ENCODE data around the gene APPBP2. TPM values are rescaled to one million over a fixed set of nuclear protein-coding genes. Genes with fewer than 3 reads are reported as not detected.
"Not testable (repeated sequence)": the region's sequence is repeated elsewhere in the genome, so short reads cannot be mapped to it uniquely, and the experiment has no call there.

APPBP2 gene
- total RNA-seq, 1 experiment from 2014 or later: 25.3 TPM

DNA sequence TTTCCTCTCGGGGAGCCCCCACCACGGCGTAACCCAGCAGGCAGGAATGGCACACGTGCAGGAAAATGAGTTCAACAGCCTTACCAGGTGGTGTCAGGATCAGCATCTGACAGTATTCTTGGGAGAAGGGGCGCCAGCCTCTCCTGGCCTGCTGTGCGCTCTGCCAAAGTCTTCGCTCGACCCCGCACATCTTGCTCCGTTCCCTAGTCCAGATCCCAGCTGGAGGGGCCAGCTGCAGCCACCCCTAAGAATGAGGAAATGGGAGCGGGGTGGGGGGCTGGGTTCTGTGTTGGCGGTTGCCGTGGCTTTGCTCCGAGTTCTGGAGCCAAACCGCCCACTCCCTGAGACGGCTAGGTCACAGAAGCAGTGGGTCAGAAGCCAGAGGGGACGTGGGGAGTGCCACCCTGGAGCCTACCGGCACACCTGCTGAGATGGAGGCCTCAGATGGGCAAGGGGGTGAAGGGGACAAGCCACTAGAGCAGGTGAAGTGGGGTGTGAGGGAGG is 103.8 kb downstream of the APPBP2 start, which contains the start of gene CHCT1:
Gene CHCT1 (plus strand): TSS at position 328 of the 504 bp plus-strand sequence. CDS start 104 bp downstream, at position 432.
- Histone ChIP-seq H3K36me3 (ENCODE audit: control insufficient read depth, insufficient read depth, low read length) (no peaks in the 10 kb centered on the region), H3K27me3 (replicated peaks; ENCODE audit: control insufficient read depth, insufficient read depth, low read length) (no peaks in the 10 kb centered on the region), H3K4me3 (ENCODE audit: low read depth, low read length) (no peak within 1 kb of the TSS), H3K9me3 (no peaks in the 10 kb centered on the region), H3K4me1 (no peaks in the 10 kb centered on the region)
- H3K27me3 Mint-ChIP-seq (ENCODE audit: insufficient read depth, unreplicated experiment): no peaks in the 10 kb centered on the region
- DNase-seq: no peak
- TF ChIP-seq, protein P1, sequence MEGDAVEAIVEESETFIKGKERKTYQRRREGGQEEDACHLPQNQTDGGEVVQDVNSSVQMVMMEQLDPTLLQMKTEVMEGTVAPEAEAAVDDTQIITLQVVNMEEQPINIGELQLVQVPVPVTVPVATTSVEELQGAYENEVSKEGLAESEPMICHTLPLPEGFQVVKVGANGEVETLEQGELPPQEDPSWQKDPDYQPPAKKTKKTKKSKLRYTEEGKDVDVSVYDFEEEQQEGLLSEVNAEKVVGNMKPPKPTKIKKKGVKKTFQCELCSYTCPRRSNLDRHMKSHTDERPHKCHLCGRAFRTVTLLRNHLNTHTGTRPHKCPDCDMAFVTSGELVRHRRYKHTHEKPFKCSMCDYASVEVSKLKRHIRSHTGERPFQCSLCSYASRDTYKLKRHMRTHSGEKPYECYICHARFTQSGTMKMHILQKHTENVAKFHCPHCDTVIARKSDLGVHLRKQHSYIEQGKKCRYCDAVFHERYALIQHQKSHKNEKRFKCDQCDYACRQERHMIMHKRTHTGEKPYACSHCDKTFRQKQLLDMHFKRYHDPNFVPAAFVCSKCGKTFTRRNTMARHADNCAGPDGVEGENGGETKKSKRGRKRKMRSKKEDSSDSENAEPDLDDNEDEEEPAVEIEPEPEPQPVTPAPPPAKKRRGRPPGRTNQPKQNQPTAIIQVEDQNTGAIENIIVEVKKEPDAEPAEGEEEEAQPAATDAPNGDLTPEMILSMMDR (IDR thresholded peaks at IDR 0.05; ENCODE audit: insufficient read depth in 1 of 2, low read depth in 1 of 2, low read length in 1 of 2, severe bottlenecking in 1 of 2, unreplicated experiment in 1 of 2): no peak
- CTCF ChIA-PET: no interaction called here
- no peaks in the 10 kb centered on the region for H3K9me3 Mint-ChIP-seq (ENCODE audit: unreplicated experiment)
- intact Hi-C loops (cut with micrococcal nuclease; ENCODE audit: unreplicated experiment): loop anchor here (2.0 kb wide), 1 partner anchor 15 kb away; no protein-coding TSS in a partner anchor
- no TSS peak for BruUV-seq (replicated peaks)
- H3K4me1 Mint-ChIP-seq (ENCODE audit: low read depth, unreplicated experiment): no peaks in the 10 kb centered on the region
- H3K36me3 Mint-ChIP-seq (ENCODE audit: insufficient read depth, unreplicated experiment): no peaks in the 10 kb centered on the region
- H3K4me3 Mint-ChIP-seq (ENCODE audit: unreplicated experiment): peak within 1 kb of the TSS; percentile 20
- no peak within 1 kb of the TSS for H3K27ac Mint-ChIP-seq (ENCODE audit: unreplicated experiment)
- POLR2A ChIA-PET: no interaction called here

DNA sequence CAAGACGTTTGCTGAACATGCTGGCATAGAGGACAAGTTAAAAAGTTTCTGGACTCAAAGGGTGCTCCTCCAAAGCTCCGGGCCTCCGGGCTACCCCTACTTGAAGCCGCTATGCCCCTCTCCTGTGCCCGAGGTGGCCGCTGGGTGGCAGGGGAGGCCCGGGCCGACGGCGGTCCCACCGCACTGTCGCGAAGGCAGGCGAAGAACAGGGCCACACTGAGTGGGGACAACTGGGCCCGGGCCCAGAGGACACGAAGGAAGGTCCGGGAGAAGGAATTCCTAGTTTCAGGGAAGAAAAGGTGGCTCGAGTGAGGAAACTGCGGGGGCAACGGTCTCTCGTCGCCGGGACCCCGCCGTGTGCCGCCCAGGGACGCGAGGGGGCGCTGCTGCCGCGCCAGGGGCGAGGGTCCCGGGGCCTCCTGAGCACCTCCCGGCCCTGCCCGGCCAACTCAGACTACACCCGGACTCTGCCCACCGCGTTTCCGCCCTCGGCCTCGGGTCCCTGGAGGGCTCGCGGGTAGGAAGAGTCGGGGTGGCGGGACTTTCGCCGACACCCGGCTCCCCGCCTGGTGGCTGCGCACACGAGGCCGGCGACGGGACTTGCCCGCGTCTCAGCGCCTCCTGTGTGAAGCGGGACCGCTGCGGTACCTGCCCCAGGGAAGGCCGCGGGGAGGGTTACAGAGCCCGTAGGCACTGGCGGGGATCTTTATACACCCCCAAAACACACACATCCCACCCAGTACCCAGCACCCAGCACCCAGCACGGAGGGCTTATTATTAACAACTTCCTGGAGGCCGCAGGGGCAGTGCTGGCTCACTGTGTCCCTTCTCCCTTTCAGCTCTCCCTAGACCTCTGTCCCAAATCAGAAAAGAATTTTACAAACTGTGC is 104.5 kb downstream of the APPBP2 start:
- no TSS peak for BruUV-seq (replicated peaks)
- Histone ChIP-seq H3K4me3 (ENCODE audit: low read depth, low read length) (no peak overlapping the region), H3K36me3 (ENCODE audit: control insufficient read depth, insufficient read depth, low read length) (no peaks in the 10 kb centered on the region), H3K27me3 (replicated peaks; ENCODE audit: control insufficient read depth, insufficient read depth, low read length) (no peaks in the 10 kb centered on the region), H3K9me3 (no peaks in the 10 kb centered on the region), H3K4me1 (no peaks in the 10 kb centered on the region)
- H3K27ac Mint-ChIP-seq (ENCODE audit: unreplicated experiment): no peak overlapping the region
- H3K4me1 Mint-ChIP-seq (ENCODE audit: low read depth, unreplicated experiment): no peaks in the 10 kb centered on the region
- no peaks in the 10 kb centered on the region for H3K9me3 Mint-ChIP-seq (ENCODE audit: unreplicated experiment)
- TF ChIP-seq, protein P1 (IDR thresholded peaks at IDR 0.05; ENCODE audit: insufficient read depth in 1 of 2, low read depth in 1 of 2, low read length in 1 of 2, severe bottlenecking in 1 of 2, unreplicated experiment in 1 of 2): peak; percentile 48 to 57
- ChIA-PET POLR2A (interaction anchor here (0.5 kb wide), 1 partner anchor 157 kb away, joined by 6 read pairs; no protein-coding TSS in a partner anchor), CTCF (interaction anchor here (0.6 kb wide), 1 partner anchor 29 kb away, joined by 3 read pairs; no protein-coding TSS in a partner anchor)
- DNase-seq: peak; percentile 54 to 56
- intact Hi-C loops (cut with micrococcal nuclease; ENCODE audit: unreplicated experiment): loop anchor here (2.0 kb wide), 1 partner anchor 15 kb away; no protein-coding TSS in a partner anchor
- peak overlapping the region; percentile 20 for H3K4me3 Mint-ChIP-seq (ENCODE audit: unreplicated experiment)
- H3K36me3 Mint-ChIP-seq (ENCODE audit: insufficient read depth, unreplicated experiment): no peaks in the 10 kb centered on the region
- no peaks in the 10 kb centered on the region for H3K27me3 Mint-ChIP-seq (ENCODE audit: insufficient read depth, unreplicated experiment)

DNA sequence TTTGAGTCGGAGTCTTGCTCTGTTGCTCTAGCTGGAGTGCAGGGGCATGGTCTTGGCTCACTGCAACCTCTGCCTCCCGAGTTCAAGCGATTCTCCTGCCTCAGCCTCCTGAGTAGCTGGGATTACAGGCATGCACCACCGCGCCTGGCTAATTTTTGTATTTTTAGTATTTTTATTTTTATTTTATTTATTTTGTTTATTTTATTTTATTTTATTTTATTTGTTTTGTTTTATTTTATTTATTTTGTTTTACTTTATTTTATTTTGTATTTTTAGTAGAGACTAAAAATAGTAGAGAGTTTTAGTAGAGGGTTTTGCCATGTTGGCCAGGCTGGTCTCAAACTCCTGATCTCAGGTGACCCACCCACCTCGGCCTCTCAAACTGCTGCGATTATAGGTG is 106.2 kb downstream of the APPBP2 start:
- DNase-seq; H3K4me1 ChIP-seq; H3K27me3 ChIP-seq (replicated peaks; ENCODE audit: control insufficient read depth, insufficient read depth, low read length); H3K36me3 Mint-ChIP-seq (ENCODE audit: insufficient read depth, unreplicated experiment); H3K27ac Mint-ChIP-seq (ENCODE audit: unreplicated experiment); H3K4me3 Mint-ChIP-seq (ENCODE audit: unreplicated experiment); H3K9me3 ChIP-seq; H3K27me3 Mint-ChIP-seq (ENCODE audit: insufficient read depth, unreplicated experiment); BruUV-seq (replicated peaks); intact Hi-C loops (cut with micrococcal nuclease; ENCODE audit: unreplicated experiment); H3K9me3 Mint-ChIP-seq (ENCODE audit: unreplicated experiment); H3K36me3 ChIP-seq (ENCODE audit: control insufficient read depth, insufficient read depth, low read length); POLR2A ChIA-PET; H3K4me3 ChIP-seq (ENCODE audit: low read depth, low read length); H3K4me1 Mint-ChIP-seq (ENCODE audit: low read depth, unreplicated experiment); CTCF ChIA-PET: not testable (repeated sequence)

DNA sequence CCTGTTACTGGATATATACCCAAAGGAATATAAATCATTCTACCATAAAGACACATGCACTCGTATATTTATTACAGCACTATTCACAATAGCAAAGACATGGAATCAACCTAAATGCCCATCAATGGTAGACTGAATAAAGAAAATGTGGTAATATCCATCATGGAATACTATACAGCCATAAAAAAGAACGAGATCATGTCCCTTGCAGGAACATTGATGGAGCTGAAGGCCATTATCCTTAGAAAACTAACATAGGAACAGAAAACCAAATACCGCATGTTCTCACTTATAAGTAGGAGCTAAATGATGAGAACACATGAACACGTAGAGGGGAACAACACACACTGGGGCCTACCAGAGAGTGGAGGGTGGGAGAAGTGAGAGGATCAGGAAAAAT is 107.0 kb downstream of the APPBP2 start:
- intact Hi-C loops (cut with micrococcal nuclease; ENCODE audit: unreplicated experiment); H3K36me3 Mint-ChIP-seq (ENCODE audit: insufficient read depth, unreplicated experiment); POLR2A ChIA-PET; H3K4me1 ChIP-seq; CTCF ChIA-PET; H3K4me3 Mint-ChIP-seq (ENCODE audit: unreplicated experiment); H3K36me3 ChIP-seq (ENCODE audit: control insufficient read depth, insufficient read depth, low read length); H3K9me3 Mint-ChIP-seq (ENCODE audit: unreplicated experiment); H3K9me3 ChIP-seq; BruUV-seq (replicated peaks); H3K27ac Mint-ChIP-seq (ENCODE audit: unreplicated experiment); H3K4me1 Mint-ChIP-seq (ENCODE audit: low read depth, unreplicated experiment); DNase-seq; H3K27me3 Mint-ChIP-seq (ENCODE audit: insufficient read depth, unreplicated experiment); H3K27me3 ChIP-seq (replicated peaks; ENCODE audit: control insufficient read depth, insufficient read depth, low read length); H3K4me3 ChIP-seq (ENCODE audit: low read depth, low read length): not testable (repeated sequence)

All from Caco-2 (cell line).